ENCODE data around the gene IP6K1.
A peak's percentile ranks its signal among the peaks of the same experiment; 100 is the strongest.
"Not testable (repeated sequence)": the region's sequence is repeated elsewhere in the genome, so short reads cannot be mapped to it uniquely, and the experiment has no call there.

IP6K1 gene

GRCh38 chr3:49686769-49687423 is 99.4 kb downstream of the IP6K1 start:
- peak; percentile 27 for DNase-seq

DNA sequence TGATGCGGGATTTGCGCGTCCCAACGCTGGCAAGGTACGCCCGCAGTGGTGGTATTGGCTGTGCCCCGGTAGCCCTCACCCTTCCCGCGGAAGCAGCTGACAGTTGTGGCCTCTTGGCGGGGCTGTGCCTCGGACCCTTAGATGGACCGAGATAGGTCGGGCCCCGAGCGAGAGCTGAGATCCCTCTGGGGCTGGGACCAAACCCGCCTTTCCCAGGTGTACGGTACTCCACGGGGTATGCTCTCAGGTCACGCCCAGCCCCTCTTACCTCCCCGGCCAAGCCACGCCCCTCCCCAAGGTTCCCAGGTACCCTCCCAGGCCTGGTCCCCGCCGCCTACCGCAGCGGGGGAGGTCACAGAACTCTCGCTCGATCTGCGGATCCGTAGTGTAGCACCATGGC is 100.0 kb downstream of the IP6K1 start:
- DNase-seq, result peak; percentile 32

GRCh38 chr3:49685846-49686245 is 100.5 kb downstream of the IP6K1 start:
- not testable (repeated sequence) for DNase-seq

DNA sequence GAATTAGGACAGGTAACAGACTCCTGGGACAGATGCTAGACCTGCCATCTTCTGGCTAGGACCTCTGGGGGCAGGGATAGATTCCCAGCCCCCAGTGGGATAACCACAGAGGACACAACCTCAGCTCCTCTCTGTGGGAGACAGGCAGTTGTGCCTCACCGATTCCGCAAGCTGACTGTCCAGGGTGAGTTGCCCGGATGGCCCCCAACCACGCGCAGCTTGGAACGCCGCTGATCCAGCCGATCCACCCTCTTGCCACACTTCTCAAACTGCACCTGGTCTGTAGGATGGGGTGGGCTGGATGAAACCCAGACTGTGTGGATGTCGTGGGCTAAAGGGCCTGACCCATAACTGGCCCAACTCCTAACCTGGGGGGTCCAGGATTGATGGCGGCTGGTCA is 101.2 kb downstream of the IP6K1 start:
- DNase-seq, result not testable (repeated sequence)

- not testable (repeated sequence) for DNase-seq
These were observed 101.9 kb downstream of the IP6K1 start for GRCh38 chr3:49684453-49684852.

GRCh38 chr3:49683162-49683561 is 103.2 kb downstream of the IP6K1 start:
- DNase-seq, result no peak

DNA sequence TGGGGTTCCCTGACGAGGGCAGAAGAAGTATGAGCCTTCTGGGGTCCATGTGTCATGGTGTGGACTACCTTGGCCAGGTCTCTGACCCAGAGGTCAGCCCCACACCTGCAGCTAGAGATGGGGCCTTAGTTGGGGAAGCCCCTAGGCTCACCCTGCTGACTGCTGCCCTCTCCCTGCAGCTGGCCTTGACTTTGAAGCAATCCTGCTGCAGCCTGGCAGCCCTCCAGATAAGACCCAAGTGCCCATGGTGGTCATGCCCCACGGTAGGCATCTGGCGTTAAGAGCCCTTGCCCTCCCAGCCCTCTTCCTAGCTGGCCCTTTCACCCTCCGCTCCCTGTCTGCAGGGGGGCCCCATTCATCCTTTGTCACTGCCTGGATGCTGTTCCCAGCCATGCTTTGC is 104.8 kb downstream of the IP6K1 start:
- no peak for DNase-seq

- no peak for DNase-seq
These were observed 105.2 kb downstream of the IP6K1 start for GRCh38 chr3:49681232-49681522.

GRCh38 chr3:49680493-49681231 is 105.7 kb downstream of the IP6K1 start:
- no peak for DNase-seq

DNA sequence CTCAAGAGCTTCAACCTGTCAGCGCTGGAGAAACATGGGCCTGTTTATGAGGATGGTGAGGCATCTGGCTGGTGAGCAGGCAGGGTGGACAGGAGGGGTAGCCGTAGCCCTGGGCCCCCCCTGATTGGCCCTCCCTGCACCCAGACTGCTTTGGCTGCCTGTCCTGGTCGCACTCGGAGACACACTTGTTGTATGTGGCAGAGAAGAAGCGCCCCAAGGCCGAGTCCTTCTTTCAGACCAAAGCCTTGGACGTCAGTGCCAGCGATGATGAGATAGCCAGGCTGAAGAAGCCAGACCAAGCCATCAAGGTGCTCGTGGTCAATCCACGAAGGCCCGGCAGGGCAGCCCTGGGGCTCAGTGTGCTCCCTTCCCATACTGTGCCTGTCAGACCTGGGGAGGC is 110.4 kb downstream of the IP6K1 start:
- DNase-seq, result no peak

- no peak for DNase-seq
These were observed 111.8 kb downstream of the IP6K1 start for GRCh38 chr3:49674497-49674983.
